ENCODE measurements around the gene UBE2O.

The UBE2O gene

DNA sequence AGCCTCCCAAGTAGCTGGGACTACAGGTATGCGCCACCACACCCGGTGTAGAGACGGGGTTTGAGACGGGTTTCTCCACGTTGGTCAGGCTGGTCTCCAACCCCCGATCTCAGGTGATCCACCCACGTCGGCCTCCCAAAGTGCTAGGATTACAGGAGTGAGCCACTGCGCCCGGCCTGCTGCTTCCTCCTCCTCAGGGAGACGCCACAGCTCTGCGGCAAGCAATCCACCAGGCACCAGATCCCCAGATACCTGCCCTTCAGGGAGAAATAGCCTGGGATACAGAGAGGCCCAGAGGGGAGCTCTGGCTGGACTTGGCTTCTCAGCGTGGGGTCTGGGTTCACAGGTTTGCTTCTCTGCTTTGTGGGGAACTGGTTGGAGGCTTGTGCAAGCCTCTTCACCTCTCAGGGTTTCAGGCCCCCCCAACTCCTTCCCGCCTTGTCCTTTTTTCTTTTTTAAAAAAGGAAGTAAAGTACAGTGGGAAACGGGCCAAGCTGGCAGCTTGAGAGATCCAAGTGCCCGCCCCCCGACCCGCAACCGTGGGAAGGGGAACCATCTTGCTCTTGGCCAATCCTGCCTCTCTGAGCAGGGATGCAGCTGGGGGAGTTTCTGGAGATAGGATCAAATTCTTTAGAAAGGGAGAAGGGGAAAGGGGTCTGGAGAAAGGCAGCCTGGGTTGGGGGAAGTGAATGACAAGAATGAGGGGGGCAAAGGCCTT is 71.2 kb downstream of the UBE2O start:
- H3K4me3 ChIP-seq (replicated peaks in 1 of 2; ENCODE audit: low read depth in 2 of 2, low read length in 2 of 2): no peak overlapping the region
- DNase-seq (ENCODE audit: low read depth in 2 of 2): peak in 1 of 2 donors; percentile 75
- TF ChIP-seq, protein P1, sequence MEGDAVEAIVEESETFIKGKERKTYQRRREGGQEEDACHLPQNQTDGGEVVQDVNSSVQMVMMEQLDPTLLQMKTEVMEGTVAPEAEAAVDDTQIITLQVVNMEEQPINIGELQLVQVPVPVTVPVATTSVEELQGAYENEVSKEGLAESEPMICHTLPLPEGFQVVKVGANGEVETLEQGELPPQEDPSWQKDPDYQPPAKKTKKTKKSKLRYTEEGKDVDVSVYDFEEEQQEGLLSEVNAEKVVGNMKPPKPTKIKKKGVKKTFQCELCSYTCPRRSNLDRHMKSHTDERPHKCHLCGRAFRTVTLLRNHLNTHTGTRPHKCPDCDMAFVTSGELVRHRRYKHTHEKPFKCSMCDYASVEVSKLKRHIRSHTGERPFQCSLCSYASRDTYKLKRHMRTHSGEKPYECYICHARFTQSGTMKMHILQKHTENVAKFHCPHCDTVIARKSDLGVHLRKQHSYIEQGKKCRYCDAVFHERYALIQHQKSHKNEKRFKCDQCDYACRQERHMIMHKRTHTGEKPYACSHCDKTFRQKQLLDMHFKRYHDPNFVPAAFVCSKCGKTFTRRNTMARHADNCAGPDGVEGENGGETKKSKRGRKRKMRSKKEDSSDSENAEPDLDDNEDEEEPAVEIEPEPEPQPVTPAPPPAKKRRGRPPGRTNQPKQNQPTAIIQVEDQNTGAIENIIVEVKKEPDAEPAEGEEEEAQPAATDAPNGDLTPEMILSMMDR (IDR thresholded peaks at IDR 0.05; ENCODE audit: low read depth, low read length): no peak

DNA sequence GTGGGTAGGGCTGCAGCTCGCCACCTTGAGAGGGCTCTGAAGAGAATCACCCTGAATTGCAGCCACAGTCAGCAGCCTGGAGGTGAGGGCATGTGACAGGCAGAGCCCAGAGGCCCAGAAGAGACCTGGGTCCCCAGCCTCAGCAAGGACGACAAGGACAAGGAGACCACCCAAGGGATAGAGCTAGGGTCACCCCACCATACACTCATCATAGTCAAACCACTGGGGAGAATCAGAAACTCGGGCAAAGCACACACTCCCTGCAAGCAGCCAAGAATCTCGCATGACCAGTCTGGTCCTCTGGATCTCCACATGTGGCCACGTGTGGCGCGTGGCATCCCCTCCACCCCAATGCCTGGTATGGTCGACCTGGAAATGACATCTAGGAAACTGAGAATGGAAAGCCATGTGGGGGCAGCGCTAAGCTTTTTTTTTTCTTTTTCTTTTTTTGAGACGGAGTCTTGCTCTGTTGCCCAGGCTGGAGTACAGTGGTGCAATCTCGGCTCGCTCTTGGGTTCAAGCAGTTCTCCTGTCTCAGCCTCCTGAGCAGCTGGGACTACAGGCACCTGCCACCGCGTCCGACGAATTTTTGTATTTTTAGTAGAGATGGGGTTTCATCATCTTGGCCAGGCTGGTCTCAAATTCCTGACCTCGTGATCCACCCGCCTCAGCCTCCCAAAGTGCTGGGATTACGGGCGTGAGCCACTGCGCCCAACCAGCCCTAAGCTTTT is 73.1 kb downstream of the UBE2O start:
- no peak overlapping the region for H3K4me3 ChIP-seq (replicated peaks in 1 of 2; ENCODE audit: low read depth in 2 of 2, low read length in 2 of 2)
- no peak for DNase-seq (ENCODE audit: low read depth in 2 of 2)
- TF ChIP-seq, protein P1 (IDR thresholded peaks at IDR 0.05; ENCODE audit: low read depth, low read length): no peak

DNA sequence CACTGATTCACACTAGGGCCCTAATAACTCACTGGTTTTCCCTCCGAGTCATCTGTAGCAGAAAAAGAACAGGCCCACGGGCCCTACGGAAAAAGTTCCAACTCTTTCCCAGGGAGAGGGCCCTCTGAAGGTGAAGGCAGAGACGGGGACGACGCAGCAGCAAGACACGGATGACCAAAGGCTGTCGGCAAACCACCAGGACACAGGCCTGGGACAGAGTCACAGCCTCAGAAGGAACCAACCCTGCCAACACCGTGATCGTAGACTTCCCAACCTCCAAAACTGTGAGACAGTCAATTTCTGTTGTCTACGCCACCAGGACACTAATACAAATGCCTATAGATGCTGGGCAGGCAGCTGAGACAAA is 73.7 kb downstream of the UBE2O start:
- H3K4me3 ChIP-seq (replicated peaks in 1 of 2; ENCODE audit: low read depth in 2 of 2, low read length in 2 of 2): no peak overlapping the region
- DNase-seq (ENCODE audit: low read depth in 2 of 2): no peak
- TF ChIP-seq, protein P1 (IDR thresholded peaks at IDR 0.05; ENCODE audit: low read depth, low read length): no peak

DNA sequence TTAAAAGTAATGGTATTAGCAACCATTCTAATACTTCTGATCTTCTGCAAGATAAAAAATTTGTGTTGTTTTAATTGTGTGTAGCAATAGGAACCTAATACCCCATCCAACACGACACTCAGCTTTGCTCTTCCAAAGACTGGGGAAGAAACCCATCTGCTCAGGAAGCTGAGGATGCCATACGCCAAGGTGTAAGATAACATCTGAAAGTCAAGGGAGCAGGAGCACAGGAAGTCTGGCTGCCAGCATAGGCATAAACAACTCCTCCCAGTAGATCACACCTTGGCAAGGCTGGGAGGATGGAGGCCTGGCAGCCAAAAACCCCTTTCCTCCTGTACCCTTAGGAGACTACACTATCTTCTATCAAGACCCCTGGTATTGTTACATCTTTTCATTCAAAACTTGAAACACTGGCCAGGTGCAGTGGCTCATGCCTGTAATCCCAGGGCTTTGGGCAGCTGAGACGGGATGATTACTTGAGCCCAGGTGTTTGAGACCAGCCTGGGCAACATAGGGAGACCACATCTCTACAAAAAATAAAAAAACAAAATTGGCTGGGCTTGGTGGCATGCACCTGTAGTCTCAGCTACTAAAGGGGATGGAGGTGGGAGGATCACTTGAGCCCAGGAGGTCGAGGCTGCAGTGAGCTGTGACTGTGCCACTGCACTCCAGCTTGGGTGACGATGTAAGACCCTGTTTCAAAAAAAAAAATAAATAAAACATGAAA is 74.2 kb downstream of the UBE2O start:
- TF ChIP-seq, protein P1 (IDR thresholded peaks at IDR 0.05; ENCODE audit: low read depth, low read length): no peak
- no peak for DNase-seq (ENCODE audit: low read depth in 2 of 2)

DNA sequence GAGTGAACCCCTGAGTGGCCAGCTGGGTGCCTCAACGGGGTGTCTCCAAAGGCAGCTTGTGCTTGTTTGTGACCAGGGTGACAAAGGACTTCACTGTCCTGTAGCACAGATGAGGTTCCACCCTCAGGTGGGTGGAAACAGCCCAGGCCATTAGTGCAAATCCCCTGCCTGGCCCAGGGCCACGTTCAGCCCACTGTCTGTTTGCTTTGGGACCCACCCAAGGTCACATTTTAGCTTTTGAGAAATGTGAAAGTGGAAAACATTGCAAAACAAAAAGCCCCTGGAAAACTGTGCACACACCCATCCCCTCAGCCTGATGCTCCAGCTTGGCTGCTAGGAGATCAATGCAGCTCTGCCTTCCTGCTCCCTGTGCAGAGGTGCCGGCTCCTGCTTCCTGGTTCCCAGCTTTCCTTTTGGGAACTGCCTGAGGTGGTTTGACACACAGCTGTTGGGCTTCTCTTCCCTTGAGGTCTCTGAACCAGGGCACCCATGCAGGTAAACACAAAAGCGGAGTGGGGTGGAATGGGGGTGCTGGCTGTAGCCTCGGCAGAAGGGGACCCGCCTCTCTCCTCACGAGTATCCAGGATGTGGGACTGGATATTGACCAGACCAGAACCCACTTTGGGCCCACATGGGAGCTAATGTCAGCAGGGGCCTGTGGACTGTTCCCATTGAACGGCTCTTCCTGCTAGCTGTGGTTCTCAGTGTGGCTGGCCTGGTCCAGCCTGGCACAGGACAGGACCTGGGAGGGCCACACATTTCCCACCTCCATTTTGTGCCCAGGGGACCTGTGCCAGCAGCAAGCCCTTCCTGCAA is 76.4 kb downstream of the UBE2O start:
- peak; percentile 41 to 54 for DNase-seq (ENCODE audit: low read depth in 2 of 2)
- TF ChIP-seq, protein P1 (IDR thresholded peaks at IDR 0.05; ENCODE audit: low read depth, low read length): no peak
- H3K4me3 ChIP-seq (replicated peaks in 1 of 2; ENCODE audit: low read depth in 2 of 2, low read length in 2 of 2): no peak overlapping the region

More for the DNA sequence above, 74.2 kb downstream of the UBE2O start:
- H3K4me3 ChIP-seq (replicated peaks in 1 of 2; ENCODE audit: low read depth in 2 of 2, low read length in 2 of 2): no peak overlapping the region
